Mesenchymal stem cell (in vitro differentiated cells and primary cell): ENCODE measurements around the gene KCNIP4.

Experiments used
- DNase-seq: peaks from one replicate; pipeline ENCODE4 v3.0.0-alpha.2; 2013
- H2AFZ ChIP-seq: one replicate; pipeline ENCODE4 v1.6.1; 2013; ENCODE audit warnings: low read depth, mild to moderate bottlenecking, control low read depth, inconsistent platforms, low read length, moderate library complexity
- H2AK5ac ChIP-seq: 2 replicates; pipeline ENCODE4 v1.6.1; 2013; ENCODE audit warnings: low read length, moderate library complexity, mild to moderate bottlenecking, inconsistent platforms; ENCODE audit not compliant: severe bottlenecking
- H2BK120ac ChIP-seq: one replicate; pipeline ENCODE4 v1.6.1; 2013; ENCODE audit warnings: low read depth, mild to moderate bottlenecking, inconsistent platforms, low read length, moderate library complexity
- H2BK12ac ChIP-seq, 2 experiments: one replicate each; pipeline ENCODE4 v1.6.1; 2013; ENCODE audit warnings: inconsistent platforms in 2 of 2, low read length in 2 of 2, mild to moderate bottlenecking in 2 of 2, moderate library complexity in 2 of 2, control low read depth in 1 of 2
- H2BK15ac ChIP-seq: one replicate; pipeline ENCODE4 v1.6.1; 2013; ENCODE audit warnings: mild to moderate bottlenecking, low read depth, inconsistent platforms; ENCODE audit not compliant: poor library complexity, severe bottlenecking
- H2BK5ac ChIP-seq: 2 replicates; pipeline ENCODE4 v1.6.1; 2013; ENCODE audit warnings: low read depth, mild to moderate bottlenecking, low read length, control low read depth, inconsistent platforms; ENCODE audit not compliant: poor library complexity, severe bottlenecking
- H3K14ac ChIP-seq, 2 experiments: one replicate each; pipeline ENCODE4 v1.6.1; 2013; ENCODE audit warnings: inconsistent platforms in 2 of 2, low read length in 2 of 2, control low read depth in 1 of 2, mild to moderate bottlenecking in 1 of 2, moderate library complexity in 1 of 2
- H3K18ac ChIP-seq, 2 experiments: one replicate each; pipeline ENCODE4 v1.6.1; 2013; ENCODE audit warnings: inconsistent platforms in 2 of 2, low read length in 2 of 2, control low read depth in 1 of 2, low read depth in 1 of 2, mild to moderate bottlenecking in 1 of 2
- H3K23ac ChIP-seq, 2 experiments: one replicate each; pipeline ENCODE4 v1.6.1; 2013; ENCODE audit warnings: inconsistent platforms in 2 of 2, low read length in 2 of 2, mild to moderate bottlenecking in 2 of 2, moderate library complexity in 2 of 2, control low read depth in 1 of 2
- H3K27ac ChIP-seq: 2 replicates; pipeline ENCODE4 v1.5.1; 2013; ENCODE audit warnings: mild to moderate bottlenecking, moderate library complexity, low read length, control low read depth, inconsistent platforms; ENCODE audit not compliant: poor library complexity, severe bottlenecking
- H3K27me3 ChIP-seq, 2 experiments: 2 replicates each; pipeline versions ENCODE4 v1.6.1 to v1.7.0; 2013; ENCODE audit warnings: low read length in 2 of 2, mild to moderate bottlenecking in 2 of 2, moderate library complexity in 2 of 2, control low read depth in 1 of 2, inconsistent platforms in 1 of 2; ENCODE audit not compliant: control insufficient read depth in 1 of 2, insufficient read depth in 1 of 2
- H3K36me3 ChIP-seq, 2 experiments: 2 replicates each; pipeline versions ENCODE4 v1.6.1 to v1.7.0; 2013; ENCODE audit warnings: low read length in 2 of 2, control low read depth in 1 of 2, inconsistent platforms in 1 of 2, low read depth in 1 of 2, mild to moderate bottlenecking in 1 of 2; ENCODE audit not compliant: insufficient read depth in 2 of 2, control insufficient read depth in 1 of 2
- H3K4ac ChIP-seq, 2 experiments: one replicate each; pipeline ENCODE4 v1.6.1; 2013; ENCODE audit warnings: inconsistent platforms in 2 of 2, low read length in 2 of 2, mild to moderate bottlenecking in 2 of 2, moderate library complexity in 2 of 2, control low read depth in 1 of 2, low read depth in 1 of 2
- H3K4me1 ChIP-seq: 2 replicates; pipeline ENCODE4 v1.6.1; 2013; ENCODE audit warnings: low read depth, low read length, control low read depth; ENCODE audit not compliant: control insufficient read depth, insufficient read depth
- H3K4me2 ChIP-seq: 2 replicates; pipeline ENCODE4 v1.6.1; 2013; ENCODE audit warnings: low read length, mild to moderate bottlenecking, inconsistent platforms; ENCODE audit not compliant: poor library complexity, severe bottlenecking
- H3K4me3 ChIP-seq, 2 experiments: 2 replicates each; pipeline versions ENCODE4 v1.5.1 to v1.7.0; 2013; ENCODE audit warnings: low read length in 2 of 2, mild to moderate bottlenecking in 2 of 2, control low read depth in 1 of 2, low read depth in 1 of 2; ENCODE audit not compliant: insufficient read depth in 1 of 2
- H3K79me1 ChIP-seq: replicated peaks from 2 replicates; pipeline ENCODE4 v1.6.1; 2013; ENCODE audit warnings: mild to moderate bottlenecking, control low read depth, low read length, inconsistent platforms; ENCODE audit not compliant: poor library complexity, severe bottlenecking
- H3K9ac ChIP-seq: 2 replicates; pipeline ENCODE4 v1.7.0; 2013; ENCODE audit warnings: mild to moderate bottlenecking, low read length, moderate library complexity
- H3K9me3 ChIP-seq: 2 replicates; pipeline ENCODE4 v1.7.0; 2013; ENCODE audit warnings: mild to moderate bottlenecking, low read length; ENCODE audit not compliant: control insufficient read depth
- H4K8ac ChIP-seq: one replicate; pipeline ENCODE4 v1.6.1; 2013; ENCODE audit warnings: inconsistent platforms, mild to moderate bottlenecking, low read length, moderate library complexity
- H4K91ac ChIP-seq: one replicate; pipeline ENCODE4 v1.6.1; 2013; ENCODE audit warnings: mild to moderate bottlenecking, low read length, inconsistent platforms
- WGBS: methylation state at CpG from one replicate; pipeline ENCODE4 v1.1.7; 2013; ENCODE audit warnings: mixed read lengths; 5-methylcytosine and 5-hydroxymethylcytosine counted together

Gene KCNIP4

DNA sequence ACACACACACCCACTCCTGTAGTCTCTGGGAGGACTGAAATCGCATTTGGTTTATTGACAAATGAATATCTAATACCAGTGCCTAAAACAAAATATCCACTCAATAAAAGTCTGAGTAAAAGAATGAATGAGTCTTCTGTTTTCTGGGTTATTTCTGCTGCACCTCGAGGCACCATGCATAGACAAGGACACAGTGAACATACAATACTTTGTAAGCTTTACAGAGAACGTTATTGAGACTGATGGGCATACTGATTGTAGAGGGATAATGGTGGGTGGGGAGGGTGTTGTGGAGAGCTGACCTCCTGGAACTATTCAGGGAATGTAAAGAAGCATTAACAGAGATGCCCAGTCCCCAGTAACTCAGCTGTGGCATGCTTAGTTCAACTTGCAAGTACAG lies 14.1 kb upstream of the KCNIP4 start:
- Histone ChIP-seq H4K91ac (no peak overlapping the region), H3K79me1 (no peaks in the 10 kb centered on the region), H3K9me3 (no peaks in the 10 kb centered on the region), H3K4me3 (no peak overlapping the region), H3K18ac (no peak overlapping the region), H2BK15ac (no peak overlapping the region), H3K14ac (no peak overlapping the region), H3K23ac (no peak overlapping the region), H3K9ac (no peak overlapping the region), H2BK120ac (no peak overlapping the region), H3K27ac (no peak overlapping the region), H3K36me3 (no peaks in the 10 kb centered on the region), H3K4ac (no peak overlapping the region), H3K4me1 (no peaks in the 10 kb centered on the region), H2BK12ac (no peak overlapping the region), H3K4me2 (no peak overlapping the region), H4K8ac (no peak overlapping the region), H2AK5ac (no peak overlapping the region), H2AFZ (no peak overlapping the region), H2BK5ac (no peak overlapping the region), H3K27me3 (no peaks in the 10 kb centered on the region)
- 56% methylated on average over 3 of the region's 3 CpGs for WGBS
- DNase-seq: no peak

DNA sequence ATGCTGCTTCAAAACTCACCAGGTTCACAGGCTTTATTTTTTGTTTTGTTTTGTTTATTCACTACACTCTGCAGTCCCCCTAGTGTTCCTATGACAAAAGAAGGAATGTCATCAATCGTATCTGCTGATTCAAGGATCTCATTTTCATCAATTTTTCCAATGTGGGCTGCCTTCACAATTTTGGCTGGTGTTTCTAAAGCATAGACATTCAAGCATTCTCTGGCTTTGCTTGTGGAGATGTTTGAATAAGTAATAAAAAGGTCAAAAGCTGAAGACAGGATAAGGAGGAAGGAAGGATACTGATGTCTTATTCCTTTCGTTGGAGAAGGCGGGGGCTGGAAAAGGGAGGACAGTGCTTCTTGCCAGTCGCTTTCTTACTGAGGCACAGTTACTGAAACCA lies 12.2 kb upstream of the KCNIP4 start:
- H3K23ac ChIP-seq: no peak overlapping the region
- no peak overlapping the region for H3K9ac ChIP-seq
- H3K9me3 ChIP-seq: no peaks in the 10 kb centered on the region
- no peak overlapping the region for H2BK12ac ChIP-seq
- no peak overlapping the region for H2BK120ac ChIP-seq
- H3K4me2 ChIP-seq: no peak overlapping the region
- H3K14ac ChIP-seq: no peak overlapping the region
- H2BK15ac ChIP-seq: no peak overlapping the region
- WGBS: 100% methylated on average over 3 of the region's 4 CpGs
- H2AFZ ChIP-seq: no peak overlapping the region
- H4K91ac ChIP-seq: no peak overlapping the region
- no peak overlapping the region for H2AK5ac ChIP-seq
- no peak overlapping the region for H3K4ac ChIP-seq
- H3K18ac ChIP-seq: no peak overlapping the region
- no peak for DNase-seq
- H3K4me3 ChIP-seq: no peak overlapping the region
- no peak overlapping the region for H4K8ac ChIP-seq
- no peaks in the 10 kb centered on the region for H3K27me3 ChIP-seq
- no peaks in the 10 kb centered on the region for H3K79me1 ChIP-seq
- H2BK5ac ChIP-seq: no peak overlapping the region
- no peak overlapping the region for H3K27ac ChIP-seq
- H3K36me3 ChIP-seq: no peaks in the 10 kb centered on the region
- H3K4me1 ChIP-seq: no peaks in the 10 kb centered on the region

DNA sequence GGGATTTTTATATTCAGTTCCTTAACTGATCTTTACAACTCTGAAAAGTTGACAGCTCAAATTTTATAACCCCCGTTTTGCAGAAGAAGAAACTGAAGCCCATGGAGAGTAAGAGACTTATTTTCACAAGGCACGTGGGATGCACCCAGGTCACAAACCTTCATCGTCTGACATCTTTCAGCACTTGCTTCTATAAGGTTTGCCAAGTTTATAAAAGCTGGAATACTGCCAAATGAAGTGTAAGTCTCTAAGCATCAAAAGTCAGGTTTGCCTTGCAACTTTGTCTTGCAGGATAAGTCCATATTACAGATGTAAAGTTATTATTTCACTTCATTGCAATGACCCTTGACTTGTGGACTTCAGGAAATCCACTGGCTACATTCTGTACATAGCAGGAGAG lies 6.3 kb upstream of the KCNIP4 start:
- H3K27ac ChIP-seq: no peak overlapping the region
- H4K91ac ChIP-seq: no peak overlapping the region
- no peak overlapping the region for H2BK120ac ChIP-seq
- 86% methylated on average over 3 of the region's 3 CpGs for WGBS
- H3K23ac ChIP-seq: no peak overlapping the region
- no peaks in the 10 kb centered on the region for H3K4me1 ChIP-seq
- H3K4me3 ChIP-seq: no peak overlapping the region
- DNase-seq: no peak
- no peak overlapping the region for H3K4me2 ChIP-seq
- no peak overlapping the region for H2BK12ac ChIP-seq
- H3K9me3 ChIP-seq: no peaks in the 10 kb centered on the region
- peaks cover 0 to under 1% of the 10 kb centered on the region in 2 experiments for H3K27me3 ChIP-seq
- H3K4ac ChIP-seq: no peak overlapping the region
- no peak overlapping the region for H4K8ac ChIP-seq
- H3K14ac ChIP-seq: no peak overlapping the region
- no peak overlapping the region for H3K9ac ChIP-seq
- no peak overlapping the region for H2AK5ac ChIP-seq
- H2BK5ac ChIP-seq: no peak overlapping the region
- H3K79me1 ChIP-seq: no peaks in the 10 kb centered on the region
- no peaks in the 10 kb centered on the region for H3K36me3 ChIP-seq
- H3K18ac ChIP-seq: no peak overlapping the region
- no peak overlapping the region for H2BK15ac ChIP-seq
- H2AFZ ChIP-seq: no peak overlapping the region

DNA sequence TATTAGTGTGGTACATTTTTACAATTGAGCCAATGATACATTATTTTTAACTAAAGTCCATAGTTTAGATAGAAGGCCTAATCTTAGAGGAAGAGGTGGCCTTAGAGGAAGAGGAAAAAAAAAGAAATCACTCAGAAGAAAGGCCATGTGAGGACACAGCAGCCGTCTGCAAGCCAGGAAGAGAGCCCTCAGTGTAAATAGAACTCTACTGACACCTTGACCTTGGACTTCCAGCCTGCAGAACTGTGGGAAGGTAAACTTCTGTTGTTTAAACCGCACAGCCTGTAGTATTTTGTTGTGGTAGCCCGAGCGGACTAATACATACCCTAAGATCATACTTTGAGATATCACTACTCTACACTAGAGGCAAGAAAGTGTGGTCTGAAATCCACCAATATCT lies 5.1 kb upstream of the KCNIP4 start:
- Histone ChIP-seq H3K27ac (no peak overlapping the region), H3K4me2 (no peak overlapping the region), H3K27me3 (peaks cover 6 to 8% of the 10 kb centered on the region in 2 experiments), H3K4me1 (peaks cover 6% of the 10 kb centered on the region), H3K18ac (no peak overlapping the region), H3K36me3 (no peaks in the 10 kb centered on the region), H2BK120ac (no peak overlapping the region), H3K9me3 (no peaks in the 10 kb centered on the region), H2BK15ac (no peak overlapping the region), H3K4ac (no peak overlapping the region), H3K14ac (no peak overlapping the region), H3K79me1 (no peaks in the 10 kb centered on the region), H2BK5ac (no peak overlapping the region), H3K9ac (no peak overlapping the region), H2AFZ (no peak overlapping the region), H3K23ac (no peak overlapping the region), H2BK12ac (no peak overlapping the region), H4K91ac (no peak overlapping the region), H4K8ac (no peak overlapping the region), H2AK5ac (no peak overlapping the region), H3K4me3 (no peak overlapping the region)
- no peak for DNase-seq
- 50% methylated on average over 4 of the region's 4 CpGs for WGBS
